Effector memory CD4-positive, alpha-beta T cell (primary cell): Measurements from ENCODE around the gene LY86.

ENCODE experiments used
- DNase-seq, 3 donors: peaks; one replicate each; pipeline ENCODE4 v3.0.0-alpha.2; 2020
- H3K27ac ChIP-seq: 2 replicates; pipeline ENCODE4 v1.7.0; 2013; ENCODE audit warnings: mild to moderate bottlenecking, low read length, moderate library complexity; ENCODE audit not compliant: insufficient read depth, poor library complexity, severe bottlenecking
- H3K27me3 ChIP-seq: replicated peaks from 2 replicates; pipeline ENCODE4 v1.7.0; 2013; ENCODE audit warnings: mild to moderate bottlenecking, low read length; ENCODE audit not compliant: insufficient read depth, control insufficient read depth, poor library complexity, severe bottlenecking
- H3K36me3 ChIP-seq: 2 replicates; pipeline ENCODE4 v1.7.0; 2013; ENCODE audit warnings: mild to moderate bottlenecking, low read length, moderate library complexity; ENCODE audit not compliant: control insufficient read depth, insufficient read depth
- H3K4me1 ChIP-seq: 2 replicates; pipeline ENCODE4 v1.7.0; 2013; ENCODE audit warnings: low read length, mild to moderate bottlenecking; ENCODE audit not compliant: control insufficient read depth, insufficient read depth, poor library complexity, severe bottlenecking
- H3K4me3 ChIP-seq: 2 replicates; pipeline ENCODE4 v1.7.0; 2013; ENCODE audit warnings: low read length, low read depth, mild to moderate bottlenecking; ENCODE audit not compliant: insufficient read depth, poor library complexity, severe bottlenecking
- H3K9me3 ChIP-seq: 2 replicates; pipeline ENCODE4 v1.7.0; 2013; ENCODE audit warnings: mild to moderate bottlenecking, low read length, moderate library complexity; ENCODE audit not compliant: control insufficient read depth

LY86 gene

GRCh38 chr6:6616656-6617055 is 28.1 kb downstream of the LY86 start:
- Histone ChIP-seq H3K9me3 (no peaks in the 10 kb centered on the region), H3K4me1 (peaks cover 13% of the 10 kb centered on the region), H3K36me3 (no peaks in the 10 kb centered on the region), H3K27ac (no peak overlapping the region), H3K4me3 (no peak overlapping the region), H3K27me3 (no peaks in the 10 kb centered on the region)
- DNase-seq = no peak

GRCh38 chr6:6619021-6619794 is 30.7 kb downstream of the LY86 start:
- no peaks in the 10 kb centered on the region for H3K27me3 ChIP-seq
- DNase-seq = no peak
- H3K27ac ChIP-seq = no peak overlapping the region
- peaks cover 2% of the 10 kb centered on the region for H3K4me1 ChIP-seq
- no peak overlapping the region for H3K4me3 ChIP-seq
- H3K36me3 ChIP-seq = no peaks in the 10 kb centered on the region
- no peaks in the 10 kb centered on the region for H3K9me3 ChIP-seq

- Histone ChIP-seq H3K4me3 (no peak overlapping the region), H3K9me3 (no peaks in the 10 kb centered on the region), H3K27me3 (no peaks in the 10 kb centered on the region), H3K36me3 (no peaks in the 10 kb centered on the region), H3K27ac (no peak overlapping the region), H3K4me1 (no peaks in the 10 kb centered on the region)
- DNase-seq = no peak
These were observed 32.4 kb downstream of the LY86 start for GRCh38 chr6:6620766-6621425.

- no peak for DNase-seq
- Histone ChIP-seq H3K27me3 (no peaks in the 10 kb centered on the region), H3K4me3 (no peak overlapping the region), H3K27ac (no peak overlapping the region), H3K9me3 (no peaks in the 10 kb centered on the region), H3K36me3 (no peaks in the 10 kb centered on the region), H3K4me1 (no peaks in the 10 kb centered on the region)
These were observed 34.0 kb downstream of the LY86 start for GRCh38 chr6:6622501-6622900.

GRCh38 chr6:6623553-6623952 is 35.0 kb downstream of the LY86 start:
- H3K9me3 ChIP-seq = no peaks in the 10 kb centered on the region
- no peaks in the 10 kb centered on the region for H3K4me1 ChIP-seq
- no peak for DNase-seq
- no peaks in the 10 kb centered on the region for H3K27me3 ChIP-seq
- H3K4me3 ChIP-seq = no peak overlapping the region
- H3K36me3 ChIP-seq = no peaks in the 10 kb centered on the region
- H3K27ac ChIP-seq = no peak overlapping the region

GRCh38 chr6:6624269-6624990 is 35.9 kb downstream of the LY86 start:
- Histone ChIP-seq H3K4me3 (no peak overlapping the region), H3K4me1 (no peaks in the 10 kb centered on the region), H3K36me3 (no peaks in the 10 kb centered on the region), H3K27me3 (no peaks in the 10 kb centered on the region), H3K27ac (no peak overlapping the region), H3K9me3 (no peaks in the 10 kb centered on the region)
- DNase-seq = no peak

GRCh38 chr6:6626187-6626586 is 37.7 kb downstream of the LY86 start:
- H3K9me3 ChIP-seq = no peaks in the 10 kb centered on the region
- no peaks in the 10 kb centered on the region for H3K4me1 ChIP-seq
- no peak overlapping the region for H3K27ac ChIP-seq
- no peaks in the 10 kb centered on the region for H3K27me3 ChIP-seq
- H3K4me3 ChIP-seq = no peak overlapping the region
- H3K36me3 ChIP-seq = no peaks in the 10 kb centered on the region
- DNase-seq = no peak

GRCh38 chr6:6629402-6629801 is 40.9 kb downstream of the LY86 start:
- Histone ChIP-seq H3K4me3 (no peak overlapping the region), H3K27me3 (no peaks in the 10 kb centered on the region), H3K27ac (no peak overlapping the region), H3K4me1 (no peaks in the 10 kb centered on the region), H3K9me3 (no peaks in the 10 kb centered on the region), H3K36me3 (no peaks in the 10 kb centered on the region)
- DNase-seq = no peak

GRCh38 chr6:6631053-6631452 is 42.5 kb downstream of the LY86 start:
- Histone ChIP-seq H3K9me3 (no peaks in the 10 kb centered on the region), H3K4me1 (no peaks in the 10 kb centered on the region), H3K4me3 (no peak overlapping the region), H3K36me3 (no peaks in the 10 kb centered on the region), H3K27me3 (no peaks in the 10 kb centered on the region), H3K27ac (no peak overlapping the region)
- no peak for DNase-seq
